GM18508 (cell line): ENCODE results near the gene KIAA1549.
"Not testable (repeated sequence)": the region's sequence is repeated elsewhere in the genome, so short reads cannot be mapped to it uniquely, and the experiment has no call there.

Source experiments
- ATAC-seq: cut with Tn5 transposase; IDR thresholded peaks from one replicate; pipeline ENCODE4 v1.9.1; 2021; ENCODE audit warnings: moderate number of reproducible peaks; ENCODE audit not compliant: insufficient read depth, unreplicated experiment

Gene KIAA1549

GRCh38 chr7:138981332-138982203, at the start of gene KIAA1549:
Gene KIAA1549 (minus strand): TSS chr7:138981389. CDS start chr7:138981269, 120 bp downstream.
- ATAC-seq: no peak

- ATAC-seq: no peak
Measured at GRCh38 chr7:139029353-139029752, 48.2 kb upstream of the KIAA1549 start.

GRCh38 chr7:139026551-139026950, 45.4 kb upstream of the KIAA1549 start:
- ATAC-seq: no peak

DNA sequence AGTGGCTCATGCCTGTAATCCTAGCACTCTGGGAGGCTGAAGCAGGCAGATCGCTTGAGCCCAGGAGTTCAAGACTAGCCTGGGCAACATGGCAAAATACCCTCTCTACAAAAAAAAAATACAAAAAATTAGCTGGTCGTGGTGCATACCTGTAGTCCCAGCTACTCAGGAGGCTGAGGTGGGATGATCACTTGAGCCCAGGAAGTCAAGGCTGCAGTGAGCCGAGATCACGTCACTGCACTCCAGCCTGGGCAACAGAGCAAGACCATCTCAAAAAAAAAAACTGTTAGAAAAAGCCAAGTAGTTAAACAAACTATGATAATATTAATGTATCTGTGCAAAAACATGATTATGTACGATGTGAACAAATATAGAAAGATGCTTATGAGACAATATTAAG, 44.7 kb upstream of the KIAA1549 start:
- ATAC-seq: not testable (repeated sequence)

DNA sequence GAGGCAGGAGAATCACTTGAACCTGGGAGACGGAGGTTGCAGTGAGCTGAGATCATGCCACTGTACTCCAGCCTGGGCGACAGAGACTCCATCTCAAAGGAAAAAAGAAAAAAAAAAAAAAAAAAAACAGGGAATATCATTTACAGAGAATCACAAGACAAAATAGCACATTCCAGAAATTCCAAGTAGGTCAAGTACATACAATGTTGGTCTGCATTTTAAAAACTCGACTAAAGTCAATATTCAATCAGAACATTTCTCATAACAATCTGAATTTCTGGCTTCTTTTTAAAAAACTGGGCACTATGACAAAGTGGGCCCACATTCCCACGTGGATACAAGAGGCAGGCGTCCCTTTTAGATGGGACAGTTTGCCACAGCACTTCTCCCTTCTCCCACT, 41.9 kb upstream of the KIAA1549 start:
- ATAC-seq: no peak

- no peak for ATAC-seq
Measured at GRCh38 chr7:139022286-139022685, 41.1 kb upstream of the KIAA1549 start.

- no peak for ATAC-seq
Measured at GRCh38 chr7:139018910-139019309, 37.7 kb upstream of the KIAA1549 start.

GRCh38 chr7:139016931-139017511, 35.8 kb upstream of the KIAA1549 start:
- no peak for ATAC-seq

DNA sequence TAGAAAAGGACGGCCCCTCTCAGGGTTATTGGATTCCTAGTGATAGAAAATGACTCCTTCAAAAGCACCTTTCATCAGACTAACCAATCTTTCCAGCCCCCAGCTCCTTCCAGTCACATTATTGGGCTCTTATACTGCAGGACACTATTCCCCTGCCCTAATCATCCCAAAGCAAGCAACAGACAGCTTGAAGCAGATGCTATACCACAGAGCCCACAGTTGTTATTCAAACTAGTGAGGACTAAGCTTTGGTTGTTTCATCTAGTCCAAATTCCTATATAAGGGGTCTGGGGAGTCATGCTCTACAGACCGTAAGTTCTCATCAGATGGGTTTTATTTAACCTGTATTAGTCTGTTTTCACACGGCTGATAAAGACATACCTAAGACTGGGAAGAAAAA, 30.2 kb upstream of the KIAA1549 start:
- ATAC-seq: no peak

- ATAC-seq: no peak
Measured at GRCh38 chr7:139004321-139005090, 23.3 kb upstream of the KIAA1549 start.

DNA sequence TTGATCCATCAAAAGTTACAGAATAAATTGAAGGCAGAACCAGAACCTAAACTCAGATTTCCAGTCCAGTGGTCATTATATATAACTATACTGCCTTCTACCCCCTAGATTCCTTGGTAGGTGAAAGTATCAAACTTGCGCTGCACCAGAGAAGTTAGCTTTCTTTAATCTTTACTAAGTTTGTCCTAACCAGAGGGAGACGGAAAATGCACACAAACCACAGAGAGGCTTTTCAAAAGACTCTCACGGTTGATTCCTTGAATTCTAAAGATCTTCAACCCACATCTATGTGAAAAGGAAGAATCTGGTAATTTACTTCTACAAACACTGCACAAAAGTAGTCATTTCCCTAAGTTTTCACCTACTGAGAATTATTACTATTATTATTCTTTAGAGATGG, 18.2 kb upstream of the KIAA1549 start:
- ATAC-seq: no peak

GRCh38 chr7:138992052-138992531, 10.9 kb upstream of the KIAA1549 start:
- no peak for ATAC-seq

GRCh38 chr7:138987686-138988085, 6.5 kb upstream of the KIAA1549 start:
- ATAC-seq: no peak

DNA sequence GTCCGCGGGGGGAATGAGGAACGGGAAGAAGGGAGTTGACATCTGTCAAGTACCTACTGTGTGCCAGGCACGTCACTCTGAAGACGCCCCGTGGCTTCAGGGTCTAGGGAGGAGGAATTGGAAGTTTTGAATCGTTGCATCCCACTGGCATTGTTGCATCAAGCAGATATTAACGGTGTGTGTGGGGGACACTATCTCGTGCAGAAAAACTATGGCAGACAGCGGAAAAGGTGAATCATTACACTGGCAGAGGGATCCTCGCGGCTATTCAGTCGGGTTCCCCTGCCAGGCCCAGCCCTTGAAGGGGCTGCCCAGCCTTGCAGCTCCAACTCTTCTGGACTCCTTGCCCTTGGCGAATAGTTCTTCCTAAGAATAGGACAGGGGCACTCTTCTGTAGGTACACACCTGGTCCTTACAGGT, 1.0 kb upstream of the KIAA1549 start:
- ATAC-seq: no peak

GRCh38 chr7:138980563-138981291, 462 bp downstream of the KIAA1549 start:
- ATAC-seq: no peak

DNA sequence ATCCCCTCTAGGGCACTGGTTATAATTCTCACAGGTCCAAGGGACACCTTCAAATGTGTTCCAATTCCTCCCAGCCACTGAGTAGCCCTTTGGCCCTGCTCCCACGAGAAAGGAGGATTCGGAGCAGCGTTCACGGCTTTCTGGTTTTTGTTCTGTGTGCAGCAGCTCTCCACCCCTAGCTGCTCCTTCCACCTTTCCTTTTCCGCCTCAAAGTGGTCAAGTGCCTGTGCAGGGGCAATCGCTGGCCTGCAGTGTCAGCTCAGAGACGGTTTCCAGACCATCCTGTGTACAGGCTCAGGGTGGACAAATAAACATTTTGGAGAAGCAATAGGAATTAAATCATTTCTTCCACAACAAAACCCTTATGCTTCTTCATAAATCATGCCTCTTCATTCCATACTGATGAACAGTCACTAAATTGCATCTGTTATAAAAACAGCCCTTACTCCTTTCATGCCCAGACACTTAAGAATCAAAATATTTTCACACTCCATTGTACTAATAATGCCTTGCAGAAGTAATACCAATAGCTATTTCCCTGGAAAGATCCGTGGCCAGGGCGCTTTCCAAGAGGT, 1.1 kb downstream of the KIAA1549 start:
- no peak for ATAC-seq

DNA sequence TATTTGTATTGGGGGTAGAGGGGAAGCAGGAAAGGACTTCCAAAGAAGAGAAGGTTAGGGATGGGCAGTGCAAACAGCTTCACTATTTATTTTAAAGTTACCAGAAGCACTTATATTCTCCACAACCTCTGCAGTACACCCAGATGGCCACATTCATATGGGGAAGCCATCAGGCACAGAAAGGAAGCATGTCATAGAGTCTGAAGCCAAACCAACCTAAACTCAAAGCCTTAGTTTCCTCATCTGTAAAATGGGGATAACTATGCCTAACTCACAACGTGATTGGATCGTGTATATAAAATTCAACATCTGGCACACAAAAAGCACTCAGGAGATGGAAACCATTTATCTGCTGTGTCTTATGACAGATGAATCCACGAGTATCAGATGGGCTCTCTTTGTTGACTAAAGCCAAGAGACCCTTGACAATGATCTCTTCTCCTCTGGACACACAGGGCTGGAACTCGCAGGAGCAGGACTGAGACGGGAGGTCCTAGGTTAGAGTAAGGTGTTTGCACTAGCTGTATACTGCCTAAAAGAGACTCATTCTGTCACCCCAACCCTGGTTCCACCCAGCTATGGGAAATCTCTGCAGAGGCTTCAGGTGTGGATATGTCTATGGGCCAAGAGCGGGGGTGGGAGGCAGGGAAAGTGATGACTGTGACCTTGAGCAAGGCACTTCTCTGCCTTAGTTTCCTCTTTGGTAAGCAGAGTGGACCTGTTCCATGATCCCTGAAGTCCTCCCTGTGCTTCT, 1.8 kb downstream of the KIAA1549 start:
- ATAC-seq: no peak

- ATAC-seq: no peak
Measured at GRCh38 chr7:138978541-138979184, 2.5 kb downstream of the KIAA1549 start.

DNA sequence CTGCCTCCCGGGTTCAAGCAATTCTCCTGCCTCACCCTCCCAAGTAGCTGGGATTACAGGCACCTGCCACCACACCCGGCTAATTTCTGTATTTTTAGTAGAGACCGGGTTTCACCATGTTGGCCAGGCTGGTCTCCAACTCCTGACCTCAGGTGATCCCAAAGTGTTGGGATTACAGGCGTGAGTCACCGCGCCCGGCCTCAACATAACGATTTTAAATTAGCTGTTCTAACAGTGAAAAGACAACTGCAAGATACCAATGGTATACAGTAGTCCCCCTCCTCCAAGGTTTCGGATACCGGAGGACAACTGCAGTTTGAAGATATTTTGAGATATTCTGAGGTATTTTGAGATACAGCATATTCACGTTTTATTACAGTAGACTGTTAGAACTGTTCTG, 5.0 kb downstream of the KIAA1549 start:
- ATAC-seq: not testable (repeated sequence)
